Stimulated activated CD4-positive, alpha-beta T cell treated with anti-CD3 and anti-CD28 coated beads, Interleukin-15, amount 100 ng/mL, for 48 hours (primary cell): ENCODE data around the gene CYP3A4.
"Not testable (repeated sequence)": the region's sequence is repeated elsewhere in the genome, so short reads cannot be mapped to it uniquely, and the experiment has no call there.

ENCODE experiments used
- DNase-seq, 2 donors: peaks; one replicate each; pipeline ENCODE4 v3.0.0-alpha.2; 2020; ENCODE audit warnings: low read depth in 2 of 2

The CYP3A4 gene

DNA sequence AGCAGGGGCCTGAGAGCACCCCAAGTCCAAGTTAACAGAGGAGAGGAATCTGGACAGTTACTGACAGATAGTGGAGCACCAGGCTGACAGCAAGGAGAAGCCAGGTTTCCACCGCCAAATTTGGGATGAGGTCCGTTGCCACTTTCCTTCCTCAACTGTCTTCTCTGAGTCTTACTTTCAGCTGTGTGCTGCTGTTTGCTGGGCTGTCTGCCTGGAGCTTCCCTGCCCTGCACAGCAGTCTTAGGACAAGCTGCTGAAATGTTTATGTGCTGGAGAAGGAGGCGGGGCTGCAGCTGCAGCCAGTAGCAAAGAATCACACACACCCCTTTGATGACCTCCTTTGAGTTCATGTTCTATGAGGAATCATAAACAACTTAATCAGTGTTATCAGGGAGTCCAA, 31.6 kb downstream of the CYP3A4 start:
- DNase-seq: no peak

DNA sequence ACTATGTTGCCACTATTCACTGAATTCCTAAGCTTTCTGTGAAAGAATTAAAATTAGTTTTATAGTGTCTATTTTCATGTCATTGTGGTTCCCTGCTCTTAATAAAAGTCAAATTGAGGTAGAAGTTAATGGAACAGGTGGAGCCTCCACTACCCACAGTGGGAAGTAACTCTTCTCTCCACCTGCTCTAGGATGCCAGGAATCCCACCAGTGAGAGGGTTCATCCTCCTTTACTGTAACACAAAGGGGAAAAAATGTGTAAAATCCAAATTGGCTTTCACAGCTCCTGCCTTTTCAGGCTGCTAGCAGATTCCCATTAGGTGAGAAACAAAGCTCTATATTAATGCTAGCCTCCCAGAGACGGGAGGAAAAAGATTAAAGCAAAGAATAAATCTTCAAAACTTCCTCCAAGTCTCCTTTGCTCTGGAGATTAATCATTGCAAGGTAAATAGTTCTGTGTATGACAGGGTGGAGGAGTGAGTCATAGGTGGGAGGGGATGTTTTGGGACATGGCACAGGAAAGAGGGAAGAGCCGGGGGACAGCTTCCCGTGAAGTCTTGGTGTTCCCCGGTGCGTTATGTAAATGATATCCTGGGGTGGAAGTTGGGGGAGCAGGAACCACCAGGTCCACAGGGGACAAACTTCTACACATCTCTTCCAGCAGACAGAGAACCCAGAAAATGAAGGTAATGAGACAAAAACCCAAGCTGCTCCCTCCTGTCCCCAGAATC, 32.5 kb downstream of the CYP3A4 start:
- DNase-seq: not testable (repeated sequence)

DNA sequence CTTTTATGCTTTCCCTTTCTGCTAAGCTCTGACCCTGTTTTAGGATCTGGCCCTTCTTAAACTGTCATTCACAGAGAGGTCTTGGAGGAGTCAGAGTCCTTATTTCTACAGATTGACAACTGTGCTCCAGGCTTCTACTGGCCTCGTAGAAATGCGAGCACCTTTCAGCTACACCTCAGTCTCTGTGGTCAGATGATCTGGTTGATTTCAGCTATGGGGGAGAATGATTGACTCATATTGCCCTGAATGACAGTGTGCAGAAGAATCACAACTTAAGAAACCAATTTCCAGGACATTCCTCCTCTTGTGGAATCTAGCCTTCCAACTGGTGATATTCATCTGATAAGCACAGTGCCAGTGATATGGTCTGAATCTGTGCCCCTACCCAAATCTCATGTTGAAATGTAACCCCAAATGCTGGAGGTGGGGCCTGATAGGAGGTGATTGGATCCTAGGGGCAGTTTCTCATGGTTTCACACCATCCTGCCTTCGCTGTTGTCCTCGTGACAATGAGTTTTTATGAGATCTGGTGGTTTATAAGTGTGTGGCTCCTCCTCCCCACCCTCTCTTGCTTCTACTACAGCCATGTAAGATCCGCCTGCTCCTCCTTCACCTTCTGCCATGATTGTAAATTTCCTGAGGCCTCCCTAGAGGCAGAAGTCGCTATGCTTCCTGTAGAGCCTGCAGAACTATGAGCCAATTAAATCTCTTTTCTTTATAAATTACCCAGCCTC, 35.0 kb downstream of the CYP3A4 start:
- DNase-seq: no peak

DNA sequence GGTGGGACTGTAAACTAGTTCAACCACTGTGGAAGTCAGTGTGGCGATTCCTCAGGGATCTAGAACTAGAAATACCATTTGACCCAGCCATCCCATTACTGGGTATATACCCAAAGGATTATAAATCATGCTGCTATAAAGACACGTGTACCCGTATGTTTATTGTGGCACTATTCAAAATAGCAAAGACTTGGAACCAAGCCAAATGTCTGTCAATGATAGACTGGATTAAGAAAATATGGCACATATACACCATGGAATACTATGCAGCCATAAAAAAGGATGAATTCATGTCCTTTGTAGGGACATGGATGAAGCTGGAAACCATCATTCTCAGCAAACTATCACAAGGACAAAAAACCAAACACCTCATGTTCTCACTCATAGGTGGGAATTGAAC, 37.1 kb downstream of the CYP3A4 start:
- not testable (repeated sequence) for DNase-seq

DNA sequence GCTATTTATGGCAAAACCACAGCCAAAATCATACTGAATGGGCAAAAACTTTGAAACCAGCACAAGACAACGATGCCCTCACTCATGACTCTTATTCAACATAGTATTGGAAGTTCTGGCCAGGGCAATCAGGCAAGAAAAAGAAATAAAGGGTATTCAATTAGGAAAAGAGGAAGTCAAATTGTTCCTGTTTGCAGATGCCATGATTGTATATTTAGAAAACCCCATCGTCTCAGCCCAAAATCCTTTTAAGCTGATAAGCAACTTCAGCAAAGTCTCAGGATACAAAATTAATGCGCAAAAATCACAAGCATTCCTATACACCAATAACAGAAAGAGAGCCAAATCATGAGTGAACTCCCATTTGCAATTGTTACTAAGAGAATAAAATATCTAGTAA, 38.6 kb downstream of the CYP3A4 start:
- DNase-seq: not testable (repeated sequence)

DNA sequence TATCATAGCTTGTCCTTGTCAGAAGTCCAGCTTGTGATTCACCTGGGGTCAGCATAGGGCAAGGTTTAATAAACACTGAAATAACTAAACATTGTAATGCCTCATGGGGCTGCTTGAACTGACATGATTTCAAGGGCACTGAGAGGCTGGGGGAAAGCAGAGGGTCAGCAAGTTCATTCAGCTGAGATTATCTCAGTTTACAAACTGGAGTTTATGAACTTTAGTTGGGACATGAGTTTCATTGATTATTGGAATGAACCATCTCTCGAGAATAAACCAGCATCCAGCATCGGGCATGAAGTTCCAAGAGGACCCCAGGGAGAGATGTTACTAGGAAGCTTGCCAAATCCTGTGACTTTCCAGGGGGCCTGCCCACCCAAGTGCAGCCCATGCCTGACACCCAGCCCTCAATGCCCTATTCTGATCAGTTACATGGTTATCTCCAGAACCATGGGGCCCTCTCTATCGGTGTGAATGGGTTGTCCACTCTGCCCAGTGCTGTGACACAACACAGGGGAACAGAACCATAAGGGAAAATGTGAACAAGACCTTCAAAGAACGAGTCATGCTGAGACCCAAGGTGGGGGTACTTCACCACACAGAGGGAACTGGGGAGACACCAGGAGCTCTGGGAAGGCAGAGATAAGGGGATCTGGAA, 41.1 kb downstream of the CYP3A4 start:
- no peak for DNase-seq

DNA sequence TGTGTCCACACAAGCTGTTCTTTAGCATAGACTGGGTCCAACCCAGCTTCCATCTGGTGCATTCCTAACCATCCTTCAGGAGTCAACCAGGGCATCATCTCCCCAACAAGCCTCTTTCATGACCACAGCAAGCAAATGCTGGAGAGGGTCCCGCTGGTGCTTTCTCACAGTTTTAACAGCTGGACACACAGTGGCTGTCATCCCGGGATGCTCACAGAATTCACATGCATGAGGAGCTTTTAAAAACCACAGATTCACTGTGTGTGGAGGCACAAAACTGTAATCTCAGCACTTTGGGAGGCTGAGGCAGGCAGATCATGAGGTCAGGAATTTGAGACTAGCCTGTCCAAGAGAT, 42.6 kb downstream of the CYP3A4 start:
- DNase-seq: no peak

DNA sequence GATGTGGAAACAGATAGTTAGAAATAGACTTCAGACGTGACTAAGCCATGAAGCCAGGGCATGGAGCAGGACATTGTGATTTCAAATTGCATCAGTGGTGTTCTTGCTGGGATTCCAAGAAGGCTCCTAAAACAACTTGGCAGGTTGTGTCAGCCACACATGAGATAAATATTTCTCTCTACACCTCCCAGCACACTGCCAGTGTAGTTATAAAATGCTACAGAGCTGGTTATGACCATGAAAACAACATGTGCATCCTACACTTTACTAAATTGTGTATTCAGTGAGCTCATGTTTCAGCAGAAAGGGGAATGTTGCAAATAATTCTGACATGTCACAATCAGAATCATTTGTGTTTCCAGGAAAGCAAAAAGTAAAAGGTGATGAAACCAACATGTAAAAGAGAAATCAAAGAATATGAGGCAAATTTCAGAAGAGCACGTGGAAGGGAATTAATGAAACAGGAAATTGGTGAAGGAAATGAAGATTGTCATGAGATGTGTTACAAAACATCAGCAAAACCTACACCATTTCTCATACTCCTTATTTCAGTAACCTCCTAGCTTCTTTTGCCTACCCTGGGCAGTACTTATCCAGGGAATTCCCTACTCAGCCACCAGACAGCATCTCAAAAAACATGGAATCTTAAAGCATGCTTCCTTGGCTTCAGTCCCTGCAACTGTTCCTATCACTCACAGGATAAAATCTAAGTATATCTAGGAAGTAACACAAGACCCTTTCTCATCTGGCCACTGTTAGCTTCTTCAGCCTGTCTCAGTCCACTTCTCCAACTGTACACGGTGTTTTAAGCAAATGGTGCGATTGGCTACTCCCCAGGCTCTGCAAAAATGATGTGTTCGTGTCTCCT, 43.2 kb downstream of the CYP3A4 start:
- no peak for DNase-seq

DNA sequence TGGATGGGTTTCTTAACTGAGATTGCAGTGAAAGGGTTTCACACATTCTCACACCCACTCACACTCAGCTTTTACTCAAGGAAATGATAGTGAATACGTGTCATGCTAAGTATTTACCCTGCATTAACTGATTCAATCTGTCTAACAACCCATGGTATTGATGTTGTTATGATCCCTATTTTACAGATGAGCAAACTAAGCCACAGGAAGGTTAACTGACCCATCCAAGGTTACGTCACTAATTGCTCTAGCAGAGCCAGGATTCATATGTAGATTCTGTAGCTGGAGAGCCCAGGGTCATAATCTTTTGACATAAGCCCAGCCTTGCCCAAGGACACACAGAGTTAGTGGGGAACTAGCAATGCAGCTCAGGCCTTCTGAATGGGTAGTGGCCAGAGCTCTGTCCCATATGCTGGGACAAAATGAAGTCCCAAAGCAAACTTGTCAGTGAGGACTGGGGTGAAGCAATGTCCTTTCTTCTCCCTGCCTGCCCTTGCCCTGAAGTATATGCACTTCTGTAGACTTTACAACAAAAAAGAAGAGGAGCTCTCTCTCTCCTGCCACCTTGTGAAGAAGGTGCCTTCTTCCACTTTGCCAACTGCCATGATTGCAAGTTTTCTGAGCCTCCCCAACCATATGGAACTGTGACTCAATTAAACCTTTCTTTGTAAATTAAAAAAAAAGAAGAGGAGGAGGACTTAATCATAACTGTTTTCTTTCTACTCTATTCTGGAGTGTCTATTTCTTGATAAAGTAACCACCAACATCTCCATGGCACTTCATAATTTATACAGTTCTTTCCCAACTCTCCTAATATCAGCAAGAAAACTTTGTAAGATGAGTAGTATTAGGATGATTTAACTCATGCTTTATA, 44.0 kb downstream of the CYP3A4 start:
- no peak for DNase-seq

DNA sequence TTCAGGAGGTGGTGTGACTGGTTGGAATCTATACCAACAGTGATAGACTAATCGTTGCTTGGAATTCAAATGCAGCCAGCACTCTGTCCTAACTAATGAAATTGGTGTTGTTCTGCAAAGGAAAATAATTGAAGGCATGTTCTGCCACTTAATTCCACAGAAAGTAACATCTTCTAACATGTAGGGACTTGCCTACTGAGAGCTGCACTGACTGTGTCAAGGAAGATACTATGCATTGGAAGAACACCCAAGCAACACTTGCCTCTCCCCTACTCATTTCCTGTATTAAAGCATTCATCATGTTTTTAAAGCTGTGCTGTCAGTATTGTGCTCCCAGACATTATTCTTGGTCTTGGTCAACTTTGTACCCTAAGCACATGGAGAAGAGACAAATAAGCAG, 46.3 kb downstream of the CYP3A4 start:
- no peak for DNase-seq

DNA sequence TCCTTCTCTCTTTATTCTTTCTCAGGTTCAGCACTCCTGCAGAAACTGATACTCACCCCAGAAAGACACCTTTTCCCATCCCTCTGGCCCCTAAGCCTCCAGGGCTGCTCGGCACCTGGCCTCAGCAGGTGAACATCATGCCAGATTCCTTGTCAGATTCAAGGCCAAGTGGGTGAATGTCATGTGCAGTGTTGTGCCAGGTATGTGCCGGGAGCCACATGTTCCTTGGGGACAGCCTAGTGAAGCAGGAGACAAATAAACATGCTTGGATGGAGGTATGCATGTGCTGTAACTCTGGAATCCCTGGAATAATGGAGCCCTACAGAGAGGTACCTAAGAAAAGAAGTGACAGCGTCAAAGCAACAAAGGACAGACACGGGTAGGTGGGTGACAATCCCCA, 47.3 kb downstream of the CYP3A4 start:
- not testable (repeated sequence) for DNase-seq

DNA sequence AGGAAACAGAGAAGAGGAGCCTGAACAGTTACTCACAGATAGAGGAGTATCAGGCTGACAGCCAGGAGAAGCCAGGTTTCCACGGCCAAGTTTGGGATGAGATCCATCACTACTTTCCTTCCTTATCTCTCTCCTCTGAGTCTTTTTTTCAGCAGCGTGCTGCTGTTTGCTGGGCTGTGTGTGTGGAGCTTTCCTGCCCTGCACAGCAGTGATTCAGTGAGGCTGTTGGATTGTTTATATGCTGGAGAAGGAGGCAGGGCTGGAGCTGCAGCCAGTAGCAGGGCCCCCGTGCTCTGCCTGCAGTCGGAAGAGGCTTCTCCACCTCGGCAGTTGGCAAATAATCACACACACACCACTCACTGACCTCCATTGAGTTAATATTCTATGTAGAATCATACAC, 49.0 kb downstream of the CYP3A4 start, which contains the start of gene CYP3A7:
Gene CYP3A7, minus strand, starts transcription at position 210 of the 400 bp plus-strand sequence. Its CDS starts 103 bp downstream, at position 107.
- no peak for DNase-seq

DNA sequence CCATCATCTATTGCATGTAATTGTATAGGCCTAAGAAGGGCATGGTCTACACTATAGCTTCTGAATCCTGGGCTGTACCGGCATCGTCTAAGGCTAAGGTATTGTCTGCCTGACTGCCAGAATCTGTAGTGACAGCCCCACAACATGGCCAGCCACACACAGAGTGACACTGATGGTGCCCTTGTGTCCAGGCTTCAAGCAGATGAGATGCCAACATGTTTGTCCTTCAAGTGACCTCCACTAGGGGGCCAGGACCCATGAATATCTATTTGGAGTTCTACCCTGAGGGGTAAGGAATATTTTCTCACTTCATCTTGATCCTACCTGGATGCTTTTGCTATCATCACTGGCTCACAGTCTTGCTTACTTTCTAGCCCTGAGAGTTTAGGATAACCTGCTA, 50.5 kb downstream of the CYP3A4 start:
- no peak for DNase-seq

DNA sequence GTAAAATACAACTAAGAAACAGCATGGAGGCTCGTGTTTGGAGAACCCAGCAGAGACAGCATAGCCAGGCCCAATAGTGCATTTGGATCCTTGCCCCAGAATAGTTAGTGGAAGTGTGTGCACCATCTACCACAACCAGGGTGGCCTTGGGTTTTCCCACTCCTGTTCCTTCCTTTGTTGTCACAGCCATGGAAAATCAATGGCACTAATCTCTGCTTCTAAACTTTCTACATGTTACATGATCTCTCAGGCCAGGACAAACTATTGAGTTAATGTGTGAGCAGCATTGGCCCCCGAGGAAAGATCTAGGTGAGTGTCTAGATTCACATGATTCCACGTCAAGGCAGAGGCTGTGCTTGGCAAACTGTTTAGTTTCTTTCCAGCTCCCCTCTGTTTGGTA, 51.0 kb downstream of the CYP3A4 start:
- no peak for DNase-seq

DNA sequence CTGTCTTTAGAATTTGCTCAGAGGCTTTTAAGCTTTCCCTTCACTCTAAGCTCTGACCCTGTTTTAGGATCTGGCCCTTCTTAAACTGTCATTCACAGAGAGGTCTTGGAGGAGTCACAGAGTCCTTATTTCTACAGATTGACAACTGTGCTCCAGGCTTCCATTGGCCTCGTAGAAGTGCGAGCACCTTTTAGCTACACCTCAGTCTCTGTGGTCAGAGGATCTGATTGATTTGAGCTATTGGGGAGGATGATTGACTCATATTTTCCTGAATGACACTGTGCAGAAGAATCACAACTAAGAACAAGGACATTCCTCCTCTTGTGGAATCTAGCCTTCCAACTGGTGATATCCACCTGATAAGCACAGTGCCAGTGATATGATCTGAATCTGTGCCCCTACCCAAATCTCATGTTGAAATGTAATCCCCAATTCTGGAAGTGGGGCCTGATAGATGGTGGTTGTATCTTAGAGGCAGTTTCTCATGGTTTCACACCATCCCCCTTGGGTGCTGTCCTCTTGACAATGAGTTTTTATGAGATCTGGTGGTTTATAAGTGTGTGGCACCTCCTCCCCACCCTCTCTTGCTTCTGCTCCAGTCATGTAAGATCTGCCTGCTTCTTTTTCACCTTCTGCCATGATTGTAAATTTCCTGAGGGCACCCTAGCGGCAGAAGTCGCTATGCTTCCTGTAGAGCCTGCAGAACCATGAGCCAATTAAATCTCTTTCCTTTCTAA, 52.2 kb downstream of the CYP3A4 start:
- DNase-seq: no peak

DNA sequence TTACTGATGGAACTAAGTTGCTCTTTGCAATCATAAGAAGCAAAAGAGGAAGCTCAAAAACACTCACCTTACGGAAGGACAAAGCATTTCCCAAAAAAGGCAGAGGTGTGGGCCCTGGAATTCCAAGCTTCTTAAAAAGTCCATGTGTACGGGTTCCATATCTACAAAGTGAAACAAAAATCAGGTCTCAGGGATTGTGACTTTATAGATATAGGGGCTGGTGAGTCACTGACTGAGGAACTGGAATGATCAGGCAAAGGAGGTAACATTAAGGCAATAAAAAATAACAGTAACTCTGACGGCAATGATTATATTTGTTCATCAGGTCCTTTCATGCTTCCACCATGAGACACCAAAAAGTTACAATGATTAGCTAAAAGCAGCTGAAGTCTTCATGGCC, 53.0 kb downstream of the CYP3A4 start:
- no peak for DNase-seq

DNA sequence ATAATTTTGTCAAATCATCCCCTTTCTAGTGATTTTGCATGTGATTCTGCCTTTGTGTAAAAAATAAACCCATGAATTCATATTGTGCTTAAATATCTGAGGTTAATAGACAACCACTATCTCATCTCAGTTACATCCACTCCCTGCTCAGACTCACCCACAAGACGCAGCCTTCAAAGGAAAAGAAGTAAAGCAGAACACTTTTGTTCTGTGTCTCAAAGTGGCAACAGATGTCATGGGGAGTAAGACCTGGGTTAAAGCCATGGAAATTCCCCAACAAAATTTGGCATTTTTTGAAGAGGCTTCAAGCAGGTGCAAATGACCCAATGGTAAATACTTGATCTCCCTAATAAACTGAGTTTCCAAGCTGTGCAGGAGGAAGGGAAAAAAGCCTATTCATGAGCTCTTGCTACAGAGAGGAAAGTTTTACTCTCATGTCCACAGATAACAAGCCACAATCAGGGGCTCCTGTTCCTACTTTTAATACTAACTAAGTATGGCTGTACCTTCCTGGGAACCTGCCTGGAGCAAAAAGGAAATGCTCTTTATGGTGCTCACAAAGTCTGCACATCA, 53.7 kb downstream of the CYP3A4 start:
- DNase-seq: no peak

DNA sequence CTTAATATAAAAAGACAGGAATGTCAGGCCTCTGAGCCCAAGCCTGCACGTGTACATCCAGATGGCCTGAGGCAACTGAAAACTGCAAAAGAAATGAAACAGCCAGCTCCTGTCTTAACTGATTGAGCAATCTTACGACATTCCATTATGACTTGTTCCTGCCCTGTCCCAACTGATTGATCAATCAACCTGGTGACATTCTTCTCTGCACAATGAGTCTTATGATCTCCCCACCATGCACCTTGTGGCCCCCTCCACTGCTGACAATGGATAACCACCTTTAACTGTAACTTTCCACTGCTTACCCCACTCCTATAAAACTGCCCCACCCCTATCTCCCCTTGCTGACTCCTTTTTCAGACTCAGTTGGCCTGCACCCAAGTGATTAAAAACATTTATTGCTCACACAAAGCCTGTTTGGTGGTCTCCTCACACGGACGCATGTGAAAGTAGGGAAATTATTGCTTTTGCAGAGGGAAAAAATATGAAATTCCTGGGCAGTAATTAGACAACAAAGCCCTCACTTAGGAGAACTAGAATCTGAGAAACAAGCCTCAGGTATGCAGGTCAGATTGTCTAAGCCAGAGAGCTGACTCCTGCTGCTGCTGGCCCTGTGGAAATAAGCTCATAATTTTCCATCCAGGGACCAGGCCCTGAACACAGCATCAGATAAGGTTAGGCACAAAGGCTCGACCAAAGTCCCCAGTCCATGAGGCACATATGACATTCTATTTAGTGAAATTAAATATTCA, 54.3 kb downstream of the CYP3A4 start:
- DNase-seq: no peak

DNA sequence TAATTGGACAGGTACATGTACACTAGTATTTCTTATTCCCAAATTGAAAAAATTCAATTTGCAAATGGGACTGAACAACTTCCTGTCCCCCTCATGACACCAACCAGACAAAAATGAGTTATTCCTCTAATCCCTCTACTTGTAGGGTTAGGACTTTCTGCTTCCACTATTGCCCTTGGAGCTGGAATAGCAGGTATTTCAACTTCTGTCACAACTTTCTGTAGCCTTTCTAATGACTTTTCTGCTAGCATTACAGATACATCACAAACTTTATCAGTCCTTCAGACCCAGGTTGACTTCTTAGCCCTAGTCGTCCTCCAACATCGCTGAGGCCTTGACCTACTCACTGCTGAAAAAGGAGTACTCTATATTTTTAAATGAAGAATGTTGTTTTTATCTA, 55.4 kb downstream of the CYP3A4 start:
- DNase-seq: no peak
